Measurements from ENCODE around the gene POU6F2.
"Not testable (repeated sequence)": the region's sequence is repeated elsewhere in the genome, so short reads cannot be mapped to it uniquely, and the experiment has no call there.

POU6F2 gene

DNA sequence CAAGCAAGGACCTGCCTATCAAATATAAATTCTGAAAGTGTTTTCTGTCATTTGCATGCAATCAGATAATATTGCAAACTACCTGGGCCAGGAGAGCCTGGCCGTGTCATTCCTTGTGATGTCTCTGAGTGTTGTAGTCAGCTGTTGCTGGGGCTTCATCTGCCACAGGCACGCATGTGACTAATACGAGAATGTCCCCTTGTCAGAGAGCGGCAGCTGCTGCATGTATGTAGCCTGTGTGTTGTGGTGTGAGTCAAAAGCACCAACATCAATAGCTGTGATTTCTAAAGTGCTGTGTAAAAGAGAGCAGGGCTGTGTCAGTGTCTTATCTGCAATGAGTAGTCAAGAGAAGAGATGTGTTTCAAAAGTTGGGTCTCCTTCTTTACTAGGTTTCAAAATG is 155.4 kb downstream of the POU6F2 start:
- no peak for DNase-seq

DNA sequence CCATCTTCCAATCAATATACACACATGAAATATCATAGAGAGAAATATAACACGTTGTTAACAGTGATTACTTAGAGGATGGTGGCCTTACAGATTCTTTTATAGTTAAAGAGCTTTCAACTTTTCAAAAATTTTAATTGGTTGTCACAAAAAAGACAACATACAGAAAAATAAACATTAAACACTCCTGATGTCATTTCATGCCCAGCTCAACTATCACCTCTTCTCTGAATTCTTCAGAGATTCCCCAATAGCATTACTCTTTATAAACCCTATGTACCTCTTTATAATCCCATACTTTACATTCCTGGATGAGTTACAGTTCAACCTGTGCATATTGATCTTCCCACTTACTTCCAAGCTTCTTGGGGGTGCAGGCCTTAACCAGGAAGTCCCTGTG is 159.8 kb downstream of the POU6F2 start:
- no peak for DNase-seq

DNA sequence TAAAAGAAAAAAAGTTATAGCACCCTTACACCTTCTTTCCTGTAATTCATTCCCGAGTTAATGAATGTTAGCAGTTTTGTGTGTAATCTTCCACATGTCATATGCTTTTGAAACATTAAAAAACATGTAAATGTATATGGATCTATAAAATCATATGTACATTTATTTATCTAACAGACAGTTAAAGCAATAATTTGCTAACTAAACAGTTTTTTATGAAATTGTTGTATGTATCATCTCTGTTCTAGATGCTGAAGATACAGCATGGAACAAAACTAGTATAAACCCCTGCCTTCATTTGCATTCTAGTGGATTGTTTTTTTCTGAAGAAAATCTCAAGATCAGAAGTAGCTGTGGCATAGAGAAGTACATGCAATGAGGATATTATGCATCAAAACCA is 165.0 kb downstream of the POU6F2 start:
- DNase-seq, result no peak

DNA sequence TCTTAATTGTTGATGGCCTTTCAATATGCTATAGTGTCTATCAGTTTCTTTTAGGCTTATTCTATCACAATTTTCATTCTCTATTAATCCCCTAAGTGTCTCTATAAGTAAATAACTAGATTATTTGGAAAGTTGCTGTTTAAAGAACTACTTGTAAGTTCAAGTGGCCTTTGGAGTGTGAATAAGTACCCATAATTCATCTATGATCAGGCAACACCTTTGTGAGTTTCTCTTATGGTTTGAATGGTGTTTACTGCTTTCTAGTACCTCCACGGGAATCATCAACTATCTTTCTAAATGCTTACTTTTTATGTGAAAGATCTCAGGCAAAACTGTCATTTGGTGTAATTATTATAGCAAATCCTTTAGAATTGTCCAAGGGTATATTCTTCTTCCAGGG is 166.7 kb downstream of the POU6F2 start:
- DNase-seq, result no peak

DNA sequence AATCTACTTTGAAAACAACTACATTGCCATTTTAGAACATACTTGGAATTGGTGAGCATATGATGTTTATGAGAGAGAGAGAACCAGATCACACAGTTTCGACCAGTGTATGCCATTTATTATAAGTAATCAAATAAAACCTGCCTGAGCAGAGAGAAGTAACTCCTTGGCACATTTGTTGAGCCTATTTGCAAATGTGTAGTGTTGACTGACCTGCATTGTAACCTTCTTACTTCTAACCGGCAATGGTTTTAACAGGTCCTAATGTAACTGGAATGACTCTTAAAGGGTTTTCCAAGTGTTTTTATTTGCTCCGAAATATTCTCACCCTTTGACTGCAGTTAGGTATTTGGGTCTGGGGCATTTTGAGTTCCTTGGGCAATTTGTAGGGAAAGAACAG is 167.6 kb downstream of the POU6F2 start:
- no peak for DNase-seq

DNA sequence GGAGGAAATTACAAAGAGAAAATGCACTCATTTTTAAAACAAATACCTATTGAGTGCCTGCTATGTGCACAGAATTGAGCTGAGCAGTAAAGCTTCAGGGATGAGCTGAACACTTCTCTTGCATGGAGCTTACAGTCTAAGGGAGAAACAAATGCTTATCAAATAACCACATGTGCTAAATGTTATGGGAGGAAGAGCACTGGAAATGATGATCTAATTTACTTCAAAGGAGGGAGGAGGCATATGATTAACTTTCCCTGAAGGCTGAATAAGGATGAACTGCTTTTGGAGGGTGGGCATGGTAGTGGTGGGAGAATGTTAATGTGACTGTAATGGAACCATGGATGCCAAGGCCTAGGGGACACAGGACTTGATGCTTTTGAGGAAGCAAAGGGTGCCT is 168.2 kb downstream of the POU6F2 start:
- no peak for DNase-seq

DNA sequence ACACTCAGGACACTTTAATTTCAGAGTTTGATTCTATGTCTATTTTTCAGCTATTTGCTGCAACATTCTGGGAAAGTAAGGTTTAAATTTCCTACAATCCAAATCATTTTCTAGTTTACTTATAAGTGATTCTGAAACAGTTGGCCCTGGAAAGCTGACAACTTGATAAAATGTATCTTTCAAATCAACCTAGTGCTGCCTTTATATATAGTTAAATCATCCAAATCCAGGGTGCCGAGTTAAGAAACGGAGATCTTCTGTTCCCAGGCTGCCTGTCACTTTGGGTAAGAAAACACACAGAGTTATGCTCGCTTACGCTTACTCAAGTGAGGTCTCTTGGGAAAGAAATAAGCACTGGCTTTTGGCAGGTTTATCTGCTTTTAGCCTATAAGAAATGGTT is 175.0 kb downstream of the POU6F2 start:
- no peak for DNase-seq

DNA sequence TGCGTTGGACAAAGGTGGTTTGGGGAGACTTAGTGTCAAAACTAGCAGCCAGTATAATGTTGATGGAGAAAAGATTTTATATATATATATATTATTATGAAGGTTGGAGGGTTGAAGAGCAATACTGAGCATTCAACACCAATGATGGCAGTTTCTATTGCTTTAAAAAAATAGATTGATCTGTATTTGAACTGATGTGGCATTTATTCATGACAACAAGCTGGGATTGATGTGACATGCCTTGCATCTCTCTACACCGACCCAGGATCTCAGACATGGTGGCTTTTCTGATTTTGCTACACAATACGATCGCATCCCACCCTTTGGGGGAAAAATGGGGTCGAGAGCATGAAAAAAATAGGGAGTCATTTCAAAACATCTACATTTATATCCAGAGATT is 175.4 kb downstream of the POU6F2 start:
- no peak for DNase-seq

DNA sequence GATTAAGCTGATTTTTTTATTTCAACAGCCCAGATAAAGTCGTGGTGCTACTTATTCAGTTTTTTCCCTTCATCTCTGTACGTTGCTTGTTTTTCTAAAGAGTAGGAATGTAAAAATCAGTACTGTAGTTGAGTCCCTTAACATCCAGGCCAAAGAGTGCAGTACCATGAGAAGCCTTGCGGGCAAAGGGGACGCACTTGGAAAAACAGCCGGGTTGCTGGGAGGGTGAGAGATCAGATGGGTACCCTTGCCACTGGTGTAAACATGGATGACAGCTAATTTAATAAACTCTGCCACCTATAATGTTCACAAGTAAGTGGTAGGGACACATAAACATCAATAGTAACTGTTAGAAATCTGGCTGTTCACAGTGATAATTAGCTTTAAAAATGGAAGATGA is 175.9 kb downstream of the POU6F2 start:
- no peak for DNase-seq

DNA sequence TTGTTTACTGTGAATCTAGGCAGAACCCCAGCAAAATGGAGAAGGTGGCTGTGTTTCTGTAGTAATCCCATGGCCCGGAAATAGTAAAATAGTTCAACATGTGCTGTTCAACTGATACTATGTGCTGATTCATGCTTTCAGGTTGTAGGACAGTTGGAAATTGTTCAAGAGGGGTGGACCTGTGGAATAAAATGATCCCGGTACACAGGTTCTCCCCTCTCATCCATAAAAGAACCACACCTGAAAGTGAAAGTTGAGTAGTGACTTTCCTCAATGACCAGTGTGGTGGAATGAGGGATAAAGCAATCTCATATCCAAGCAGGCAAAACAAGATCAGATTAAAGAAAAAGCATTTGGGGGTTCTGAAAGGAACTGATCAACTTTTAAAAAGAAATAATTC is 177.1 kb downstream of the POU6F2 start:
- no peak for DNase-seq

DNA sequence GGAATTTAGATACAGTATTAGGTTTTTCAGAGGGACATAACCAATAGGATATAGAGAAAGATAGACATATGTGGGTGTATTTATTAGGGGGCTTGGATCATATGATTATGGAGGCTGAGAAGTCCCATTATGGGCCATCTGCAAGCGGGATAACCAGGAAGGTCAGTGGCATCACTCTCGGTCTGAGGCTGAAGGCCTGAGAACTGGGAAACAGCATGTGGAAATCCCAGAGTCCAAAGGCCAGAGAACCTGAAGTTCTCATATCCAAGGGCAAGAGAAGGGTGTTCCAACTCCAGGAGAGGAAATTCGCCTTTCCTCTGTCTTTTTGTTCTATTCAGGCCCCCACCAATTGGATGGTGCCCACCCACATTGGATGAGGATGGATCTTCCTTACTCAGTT is 180.7 kb downstream of the POU6F2 start:
- DNase-seq, result no peak

DNA sequence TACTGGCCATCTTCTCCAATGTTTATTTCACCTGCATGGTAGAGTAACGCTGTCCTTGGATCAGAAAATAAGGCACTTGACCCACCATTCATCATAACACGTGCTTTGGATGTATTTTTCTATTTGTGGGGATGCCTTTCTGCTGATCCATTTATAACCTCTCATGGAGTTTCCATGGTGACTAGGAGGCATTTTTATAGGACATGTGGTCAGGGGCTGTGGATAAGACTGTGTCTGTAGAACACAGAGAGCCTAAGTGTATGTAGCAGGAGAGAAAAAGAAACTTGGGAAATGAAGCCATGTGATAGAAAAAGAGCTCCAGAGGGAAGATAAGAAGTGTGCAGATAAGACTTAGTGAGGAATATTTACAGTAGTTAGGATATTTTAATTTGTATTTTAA is 184.2 kb downstream of the POU6F2 start:
- no peak for DNase-seq

DNA sequence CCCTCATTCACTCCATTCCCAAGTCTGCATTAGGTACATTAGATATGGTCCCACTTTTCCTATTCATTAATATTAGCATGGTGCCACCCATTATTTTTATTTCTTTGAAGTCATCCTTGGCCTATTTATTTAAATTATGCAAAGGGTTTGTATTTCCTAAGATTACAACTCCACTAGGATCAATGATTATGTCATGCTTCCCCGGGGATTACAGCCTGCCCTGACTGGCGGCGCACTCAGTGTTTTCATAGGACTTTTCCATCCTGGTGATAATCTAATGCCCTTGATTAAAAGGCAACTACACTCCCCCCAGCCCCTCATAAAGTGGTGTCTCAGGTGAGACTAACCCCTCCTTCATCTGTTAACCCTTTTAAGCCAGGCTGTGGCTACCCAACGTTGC is 187.2 kb downstream of the POU6F2 start:
- DNase-seq, result no peak

DNA sequence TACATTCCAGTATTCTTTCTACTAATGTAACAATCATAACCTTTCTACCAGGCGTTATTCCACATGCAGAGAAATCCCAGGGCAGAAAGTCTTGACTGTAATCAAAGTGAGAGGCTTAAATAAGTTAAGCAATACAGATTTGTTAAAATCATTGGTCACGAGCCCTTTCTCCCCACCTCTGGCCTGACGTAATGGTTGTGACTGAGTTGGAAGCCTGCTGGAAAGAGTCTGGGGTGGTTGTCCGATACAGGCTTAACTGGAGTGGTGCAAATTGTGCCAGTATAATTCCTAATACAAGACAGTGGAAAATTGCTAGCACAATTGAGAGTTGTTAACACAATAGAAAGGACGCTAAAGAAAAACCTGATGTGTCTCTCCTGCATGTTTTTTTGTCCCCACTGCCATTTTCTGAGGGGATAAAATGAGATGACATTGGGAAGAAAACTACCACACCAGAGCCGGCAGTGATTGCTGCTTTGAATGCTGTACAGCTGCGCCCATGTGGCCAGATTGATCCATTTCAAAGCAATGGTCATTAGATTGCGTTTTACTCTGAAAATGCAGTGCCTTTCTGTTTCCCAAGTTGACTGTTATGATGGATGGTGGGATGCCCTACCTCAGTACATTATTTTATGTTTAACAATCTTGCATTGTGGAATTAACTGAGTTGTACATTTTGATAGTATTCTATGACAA is 190.8 kb downstream of the POU6F2 start:
- no peak for DNase-seq

DNA sequence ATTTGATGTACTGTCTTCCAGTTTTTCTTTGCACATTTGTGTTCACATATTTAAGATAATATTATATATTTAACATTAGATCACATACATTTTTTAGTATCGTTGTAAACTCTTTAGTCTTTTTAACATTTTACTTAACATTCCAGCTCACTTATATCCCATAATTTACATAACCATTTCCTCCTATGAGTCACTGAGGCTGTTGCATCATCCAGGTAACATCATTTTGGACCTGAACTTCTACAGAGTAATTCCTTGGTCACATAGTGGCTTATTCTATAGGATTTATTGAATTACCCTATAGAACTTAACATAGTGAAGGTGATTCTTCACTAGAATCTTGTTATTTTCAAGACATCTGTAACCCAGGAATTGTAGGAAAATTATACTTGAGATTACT is 194.4 kb downstream of the POU6F2 start:
- no peak for DNase-seq

DNA sequence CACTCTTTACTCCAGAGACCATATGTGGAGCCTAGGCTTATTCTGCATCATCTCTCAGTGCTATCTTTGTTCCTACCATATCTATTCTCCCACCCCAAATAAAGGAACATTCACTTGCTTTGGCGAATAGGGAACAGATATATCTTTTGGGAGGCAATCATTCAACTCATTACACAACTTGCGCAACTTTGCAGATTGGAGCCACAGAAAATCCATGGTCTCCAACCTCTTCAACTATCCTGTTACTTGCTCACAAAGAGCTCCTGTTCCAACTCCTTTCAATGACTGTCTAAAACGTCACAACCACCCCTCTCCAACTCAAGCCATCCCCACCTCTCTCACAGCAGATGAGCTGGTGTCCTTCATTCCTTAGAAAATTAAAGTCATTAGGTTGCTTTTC is 203.7 kb downstream of the POU6F2 start:
- no peak for DNase-seq

DNA sequence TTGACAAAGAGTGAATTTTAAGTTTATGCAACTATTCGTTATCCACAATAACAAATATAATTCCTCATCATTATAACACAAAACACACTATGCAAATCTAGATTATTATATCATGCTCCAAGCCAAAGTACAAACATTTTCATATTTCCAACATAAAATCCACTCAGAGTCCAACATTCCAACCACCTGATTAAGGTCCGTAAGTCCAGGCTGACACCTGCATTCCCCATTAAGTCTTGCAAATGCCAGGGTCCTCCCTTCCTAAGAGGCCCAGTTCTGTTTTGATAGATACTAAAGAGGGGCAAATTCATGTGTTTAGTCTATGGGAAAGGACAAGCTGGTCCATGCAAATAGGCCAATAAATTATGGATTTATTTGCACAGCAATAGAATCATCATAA is 206.1 kb downstream of the POU6F2 start:
- no peak for DNase-seq

DNA sequence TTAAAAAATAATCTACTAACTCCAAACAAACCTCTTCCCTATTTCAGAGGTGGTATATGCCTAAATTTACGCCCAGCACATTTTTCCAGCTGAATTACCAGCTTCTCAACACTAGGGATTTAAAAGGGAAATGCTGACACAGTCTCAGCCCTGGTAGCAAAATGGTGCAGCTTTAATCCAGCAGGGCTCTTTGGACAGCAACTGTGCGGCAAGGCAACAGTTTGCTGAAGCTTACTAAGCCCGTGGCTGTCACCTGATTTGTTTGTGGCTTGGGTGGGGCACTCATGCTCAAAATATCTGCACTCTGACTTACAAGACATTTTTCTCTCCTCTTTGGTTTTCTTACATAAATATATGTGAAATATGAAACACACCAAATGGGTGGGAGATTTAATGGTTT is 206.7 kb downstream of the POU6F2 start:
- no peak for DNase-seq

DNA sequence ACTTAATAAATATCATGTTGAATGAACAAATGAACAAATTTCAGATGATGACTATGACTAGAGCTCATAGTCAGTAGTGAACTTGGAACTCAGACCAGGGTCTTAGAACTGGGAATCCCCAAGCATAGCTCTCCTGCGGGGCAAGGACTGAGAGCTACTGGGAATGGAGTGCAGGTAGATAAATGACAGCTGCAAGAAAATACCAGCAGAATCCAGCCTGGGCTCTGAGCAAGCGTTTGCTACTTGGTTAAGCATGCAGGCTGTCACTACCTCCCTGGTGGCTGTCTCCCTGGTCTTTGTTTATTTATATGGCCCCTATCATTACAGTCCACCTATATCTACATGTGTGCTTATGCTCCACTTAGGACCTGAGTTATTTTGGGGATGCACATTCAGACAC is 208.4 kb downstream of the POU6F2 start:
- no peak for DNase-seq

DNA sequence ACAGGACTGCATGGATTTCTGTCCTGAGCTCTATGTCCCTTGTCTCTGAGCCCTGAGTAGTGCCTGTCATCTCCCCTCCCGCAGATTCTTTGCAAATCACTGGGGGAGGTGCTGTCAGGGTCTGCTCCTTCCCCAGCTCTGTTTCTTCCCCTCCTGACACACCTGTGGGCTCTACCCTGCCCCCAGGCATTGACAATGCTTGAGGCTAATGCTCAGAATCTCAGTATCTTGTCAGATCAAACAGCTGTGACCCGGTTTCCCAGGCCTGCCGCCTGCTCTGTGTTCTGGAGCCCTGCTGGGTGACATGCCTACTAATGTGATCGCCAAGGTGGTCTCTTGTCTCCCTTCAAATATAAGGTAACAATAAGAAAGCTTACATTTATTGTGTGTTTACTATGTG is 209.0 kb downstream of the POU6F2 start:
- DNase-seq, result no peak

DNA sequence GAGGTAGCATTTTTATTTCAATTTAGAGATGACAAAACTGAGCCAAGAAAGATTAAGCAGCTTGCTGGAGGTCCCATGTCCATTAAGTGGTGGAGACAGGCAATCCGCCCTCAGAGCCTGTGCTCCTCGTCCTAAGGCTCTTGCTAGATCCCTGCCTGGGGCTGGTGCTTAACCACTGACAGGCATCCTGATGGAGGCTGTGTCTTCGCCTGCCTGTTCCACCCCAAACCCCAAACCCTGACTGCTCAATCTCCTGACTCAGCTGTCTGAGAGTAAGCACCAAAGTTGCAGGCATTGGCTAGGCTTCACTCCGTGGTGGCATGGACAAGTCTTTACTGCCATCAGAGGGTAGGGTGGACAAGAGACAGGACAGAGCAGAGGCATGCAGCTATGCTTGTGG is 209.4 kb downstream of the POU6F2 start:
- no peak for DNase-seq

DNA sequence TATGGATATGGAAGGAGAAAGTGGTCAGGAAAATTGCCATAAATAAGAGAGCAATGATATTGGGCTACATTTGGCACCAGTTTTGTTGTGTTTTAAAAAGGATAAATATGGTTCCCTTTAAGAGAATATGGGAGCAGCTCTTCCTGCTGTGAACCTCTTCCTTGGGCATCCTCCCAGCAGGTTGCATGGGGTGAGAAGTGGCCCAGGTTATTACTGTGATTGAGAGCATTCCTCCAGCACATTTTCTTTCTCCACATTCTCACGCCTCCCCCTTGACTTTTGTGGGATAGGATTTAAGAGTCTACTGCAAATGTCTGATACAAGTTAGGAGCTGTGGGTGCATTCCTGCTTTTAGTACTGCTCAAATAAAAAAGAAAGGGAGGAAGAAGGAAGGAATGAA is 214.8 kb downstream of the POU6F2 start:
- DNase-seq, result no peak

DNA sequence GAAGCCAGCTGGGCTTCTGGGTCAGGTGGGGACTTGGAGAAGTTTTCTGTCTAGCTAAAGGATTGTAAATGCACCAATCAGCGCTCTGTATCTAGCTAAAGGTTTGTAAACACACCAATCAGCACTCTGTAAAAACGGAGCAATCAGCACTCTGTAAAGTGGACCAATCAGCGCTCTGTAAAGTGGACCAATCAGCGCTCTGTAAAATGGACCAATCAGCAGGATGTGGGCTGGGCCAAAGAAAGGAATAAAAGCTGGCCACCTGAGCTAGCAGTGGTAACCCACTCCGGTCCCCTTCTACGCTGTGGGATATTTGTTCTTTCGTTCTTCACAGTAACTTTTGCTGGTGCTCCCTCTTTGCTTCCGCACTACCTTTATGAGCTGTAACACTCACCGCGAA is 216.7 kb downstream of the POU6F2 start:
- not testable (repeated sequence) for DNase-seq

DNA sequence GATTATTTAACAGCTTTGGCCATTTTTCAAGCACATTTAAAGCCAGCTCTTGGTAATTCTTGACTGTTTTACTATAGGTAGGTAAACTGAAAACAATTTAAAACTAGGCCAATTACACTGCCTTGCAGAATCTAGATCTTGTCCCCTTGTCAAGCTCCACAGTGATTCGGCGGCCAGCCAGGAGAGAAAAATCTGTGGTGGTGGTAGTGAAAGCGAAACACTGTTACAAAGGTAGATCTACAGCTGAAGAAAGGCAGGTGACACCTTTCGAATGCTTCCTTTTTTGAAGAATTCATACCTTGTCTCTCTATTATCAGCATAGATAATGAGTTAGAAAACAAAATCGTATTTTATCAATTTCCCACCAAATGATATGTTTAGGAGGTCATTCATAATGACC is 218.3 kb downstream of the POU6F2 start:
- DNase-seq, result no peak

DNA sequence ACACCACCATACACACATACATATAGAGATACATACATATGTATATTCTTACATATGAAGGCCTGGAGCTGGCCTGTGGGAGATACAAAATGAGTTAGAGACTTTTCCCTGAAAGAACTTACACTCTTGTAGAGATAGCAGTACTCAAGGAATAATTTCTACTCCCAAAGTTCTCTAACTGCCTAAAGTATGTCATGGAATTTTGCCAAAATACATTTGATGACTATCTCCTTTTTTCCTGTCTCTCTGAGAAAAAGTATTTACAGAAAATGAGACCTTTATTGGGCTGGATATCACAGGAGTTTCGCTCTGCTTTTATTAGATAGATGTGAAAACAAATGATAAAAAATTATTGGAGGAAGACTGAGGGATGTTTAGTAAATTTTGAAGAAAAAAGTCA is 220.1 kb downstream of the POU6F2 start:
- no peak for DNase-seq

DNA sequence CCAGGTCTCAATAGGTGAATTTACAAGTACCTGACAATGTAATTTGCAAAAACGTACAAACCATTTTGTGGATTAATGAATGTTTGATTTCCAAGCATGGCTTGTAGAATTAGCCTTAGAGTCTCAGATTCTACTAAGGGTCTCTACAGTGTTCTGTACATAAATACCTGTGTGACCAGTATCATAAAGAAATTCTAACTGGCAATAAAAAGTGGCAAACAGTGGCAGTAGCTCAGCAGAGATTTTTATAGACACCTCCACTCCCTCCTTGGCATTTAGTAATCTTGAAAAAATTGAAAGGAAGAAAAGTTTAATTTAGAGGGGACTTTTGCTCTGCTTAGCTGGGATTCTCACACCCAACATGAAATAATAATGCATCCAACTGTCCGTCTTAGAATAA is 220.8 kb downstream of the POU6F2 start:
- DNase-seq, result no peak
